Neuron (in vitro differentiated cells): ENCODE data around the gene PDZD4.
A peak's percentile ranks its signal among the peaks of the same experiment; 100 is the strongest.

Experiments used
- H2AFZ ChIP-seq: one replicate; pipeline ENCODE4 v1.6.1; 2013; ENCODE audit warnings: low read depth, mild to moderate bottlenecking, inconsistent platforms, low read length, moderate library complexity
- H3K27me3 ChIP-seq: one replicate; pipeline ENCODE4 v1.6.1; 2013; ENCODE audit warnings: low read length; ENCODE audit not compliant: insufficient read depth
- H3K36me3 ChIP-seq: one replicate; pipeline ENCODE4 v1.6.1; 2013; ENCODE audit warnings: low read length; ENCODE audit not compliant: insufficient read depth
- H3K4me1 ChIP-seq: one replicate; pipeline ENCODE4 v1.6.1; 2013; ENCODE audit warnings: low read length; ENCODE audit not compliant: insufficient read depth
- H3K4me3 ChIP-seq: 2 replicates; pipeline ENCODE4 v1.5.1; 2013; ENCODE audit warnings: mild to moderate bottlenecking, low read length, moderate library complexity
- H3K9me3 ChIP-seq: one replicate; pipeline ENCODE4 v1.6.1; 2013; ENCODE audit warnings: low read length

PDZD4 gene

DNA sequence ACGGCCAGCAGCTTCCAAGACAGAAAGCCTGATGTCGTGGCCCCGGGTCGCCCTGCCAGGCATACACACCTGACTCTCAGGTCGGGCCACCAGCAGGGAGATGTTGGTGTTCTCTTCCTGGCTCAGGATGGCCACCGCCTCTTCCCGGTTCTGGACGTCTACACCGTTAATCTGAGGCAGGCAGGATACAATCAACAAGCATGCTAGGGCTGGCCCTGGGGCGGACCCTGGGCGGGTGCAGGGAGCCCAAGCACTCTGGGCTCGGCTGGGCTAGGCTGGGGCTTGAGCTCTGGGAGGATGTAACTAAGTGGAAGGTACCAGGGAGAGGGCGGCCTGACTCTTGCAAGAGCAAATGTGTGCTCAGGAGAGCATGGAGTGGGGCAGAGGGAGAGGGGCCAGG, 24.9 kb downstream of the PDZD4 start:
- H3K36me3 ChIP-seq = peaks cover 7% of the 10 kb centered on the region
- no peaks in the 10 kb centered on the region for H3K27me3 ChIP-seq
- H3K4me3 ChIP-seq = no peak overlapping the region
- H3K4me1 ChIP-seq = peaks cover 7% of the 10 kb centered on the region
- H3K9me3 ChIP-seq = peaks cover 4% of the 10 kb centered on the region
- H2AFZ ChIP-seq = no peak overlapping the region

DNA sequence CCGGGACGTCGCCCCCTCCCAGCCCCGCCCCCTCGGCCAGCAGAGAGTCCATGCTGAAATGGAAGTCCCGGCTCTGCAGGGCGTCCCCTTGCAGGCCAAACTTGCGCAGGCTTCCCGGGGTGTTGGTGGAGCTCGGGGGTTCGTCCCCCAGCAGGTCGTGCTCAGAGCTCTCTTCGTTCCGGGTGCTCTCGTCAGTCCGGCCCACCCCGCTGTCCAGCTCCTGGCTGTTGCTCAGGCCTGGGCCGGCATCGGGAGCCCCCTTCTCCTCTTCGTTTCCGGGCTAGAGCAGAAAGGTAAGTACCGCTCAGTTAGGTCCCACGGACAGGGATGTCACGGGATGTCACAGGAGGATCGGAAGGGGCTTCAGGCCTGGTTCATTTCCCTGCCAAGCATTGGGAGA, 25.7 kb downstream of the PDZD4 start:
- H3K36me3 ChIP-seq = peaks cover 7% of the 10 kb centered on the region

DNA sequence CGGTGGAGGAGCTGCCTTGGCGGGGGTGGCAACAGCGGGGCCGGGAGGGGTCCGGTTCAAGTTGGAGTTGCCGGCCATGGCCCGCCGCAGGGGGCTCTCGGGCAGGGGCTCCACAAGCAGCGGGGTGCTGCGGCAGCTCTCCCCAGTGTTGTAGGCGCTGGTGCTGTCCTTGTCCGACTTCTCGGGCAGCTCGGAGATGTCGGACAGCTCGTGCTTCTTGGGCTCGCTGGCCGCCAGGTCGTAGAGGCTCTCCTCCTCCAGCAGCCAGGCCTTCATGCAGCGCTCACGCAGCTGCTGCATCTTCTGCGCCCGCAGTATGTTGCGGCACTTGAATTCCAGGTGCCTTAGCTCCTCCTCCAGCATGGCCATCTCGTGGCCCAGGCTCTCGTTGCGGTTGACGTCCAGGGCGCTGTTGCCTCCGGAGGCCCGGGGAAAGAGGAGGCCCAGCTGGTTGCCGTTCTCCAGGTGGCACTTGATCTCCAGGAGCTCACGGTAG, 26.2 kb downstream of the PDZD4 start:
- Histone ChIP-seq H2AFZ (no peak overlapping the region), H3K4me3 (no peak overlapping the region), H3K9me3 (peaks cover 2% of the 10 kb centered on the region), H3K36me3 (peaks cover 7% of the 10 kb centered on the region), H3K27me3 (no peaks in the 10 kb centered on the region), H3K4me1 (peaks cover 7% of the 10 kb centered on the region)

More for the DNA sequence above, 25.7 kb downstream of the PDZD4 start:
- no peak overlapping the region for H3K4me3 ChIP-seq
- peaks cover 7% of the 10 kb centered on the region for H3K4me1 ChIP-seq
- H3K9me3 ChIP-seq = peaks cover 3% of the 10 kb centered on the region
- H3K27me3 ChIP-seq = no peaks in the 10 kb centered on the region
- H2AFZ ChIP-seq = no peak overlapping the region

DNA sequence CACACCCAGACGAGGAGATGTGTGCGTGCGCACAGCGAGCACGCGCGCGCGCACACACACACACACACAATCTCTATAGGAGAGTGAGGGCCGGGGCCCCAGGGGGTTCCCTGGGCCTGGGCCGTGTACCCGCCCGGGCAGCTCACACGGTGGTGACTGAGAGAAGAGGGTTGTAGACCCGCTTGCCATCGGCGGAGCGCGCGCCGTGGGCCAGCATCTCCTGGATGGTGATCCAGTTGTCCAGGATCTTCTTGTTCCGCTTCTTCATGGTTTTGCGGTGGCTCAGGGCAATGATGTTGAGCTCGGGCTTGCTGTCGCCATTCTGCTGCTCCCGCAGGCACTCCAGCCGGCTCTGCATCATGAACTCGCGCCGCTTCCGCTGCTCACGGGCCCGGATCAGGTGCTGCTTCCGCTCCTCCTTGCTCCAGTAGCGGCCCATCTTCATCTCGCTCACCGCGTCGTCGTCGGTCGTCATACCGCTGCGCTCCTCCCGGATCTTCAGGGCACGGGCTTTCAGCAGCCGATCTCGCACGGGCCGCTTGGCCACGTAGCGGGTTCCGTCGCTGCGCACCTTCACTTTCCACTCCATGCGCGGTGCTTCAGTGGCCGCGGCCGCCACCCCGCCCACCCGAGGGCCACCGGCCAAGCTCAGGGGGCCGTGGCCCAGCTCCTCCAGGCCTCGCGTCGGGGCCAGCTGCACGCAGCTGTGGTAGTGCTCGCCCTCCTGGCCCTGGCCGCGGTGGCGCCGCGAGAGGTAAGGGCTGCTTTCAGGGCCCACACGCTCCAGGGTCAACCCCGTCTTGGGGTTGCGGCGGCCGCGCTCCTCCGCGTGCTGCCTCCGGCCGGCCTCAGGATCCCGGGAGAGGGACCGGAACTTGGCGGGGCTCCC, 26.9 kb downstream of the PDZD4 start:
- H3K27me3 ChIP-seq = no peaks in the 10 kb centered on the region
- peaks cover 2% of the 10 kb centered on the region for H3K9me3 ChIP-seq
- peaks cover 4% of the 10 kb centered on the region for H3K36me3 ChIP-seq
- H2AFZ ChIP-seq = no peak overlapping the region
- no peak overlapping the region for H3K4me3 ChIP-seq
- peaks cover 7% of the 10 kb centered on the region for H3K4me1 ChIP-seq

DNA sequence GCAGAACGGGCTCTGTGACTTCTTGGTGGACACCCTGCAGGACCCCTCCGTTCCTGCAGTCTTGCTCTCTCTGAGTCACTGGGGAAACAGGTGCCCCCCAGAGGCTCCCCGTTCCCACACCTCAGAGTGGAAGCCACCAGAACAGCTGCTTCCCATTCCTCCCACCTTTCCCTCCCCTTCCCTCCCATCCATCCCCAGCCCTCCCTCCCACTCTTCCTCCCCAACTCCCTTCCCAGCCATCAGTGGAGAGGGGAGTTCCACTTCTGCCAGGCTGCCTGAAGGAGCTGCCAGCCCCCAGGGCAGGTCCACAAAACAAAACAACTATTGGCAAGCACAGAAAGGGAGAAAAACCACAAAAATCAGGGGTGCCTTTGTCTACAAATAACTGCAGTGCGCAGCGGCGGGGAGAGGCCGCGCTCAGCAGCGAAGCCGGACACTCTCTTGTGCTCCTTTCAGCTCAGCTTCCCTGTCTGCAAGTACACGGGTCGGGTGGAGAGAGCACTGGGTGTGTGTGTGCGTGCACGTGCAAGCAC, 27.8 kb downstream of the PDZD4 start:
- Histone ChIP-seq H3K4me3 (no peak overlapping the region), H3K9me3 (peaks cover 2% of the 10 kb centered on the region), H3K36me3 (peaks cover 9% of the 10 kb centered on the region), H3K4me1 (peaks cover 7% of the 10 kb centered on the region), H2AFZ (no peak overlapping the region), H3K27me3 (no peaks in the 10 kb centered on the region)

DNA sequence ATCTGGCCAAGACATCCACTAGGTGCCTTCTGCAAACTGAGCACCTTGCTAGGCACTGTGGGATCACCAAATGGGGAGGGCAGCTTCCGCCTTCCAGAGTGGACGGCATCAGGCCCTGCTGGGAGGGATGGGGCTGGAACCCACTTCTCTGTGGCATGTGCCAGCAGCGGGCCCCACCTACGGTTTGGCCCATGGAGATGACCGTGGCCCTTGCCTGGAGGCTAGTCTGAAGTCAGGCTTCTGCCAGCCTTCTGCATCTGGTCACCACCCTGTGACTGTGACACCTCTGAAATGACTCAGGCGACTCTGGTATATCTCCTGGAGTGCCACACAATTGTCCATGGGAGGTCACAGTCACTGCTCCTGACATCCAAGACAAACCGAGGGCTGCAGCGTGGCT, 28.7 kb downstream of the PDZD4 start:
- peaks cover 2% of the 10 kb centered on the region for H3K9me3 ChIP-seq
- H2AFZ ChIP-seq = no peak overlapping the region
- no peaks in the 10 kb centered on the region for H3K27me3 ChIP-seq
- H3K4me1 ChIP-seq = peaks cover 7% of the 10 kb centered on the region
- no peak overlapping the region for H3K4me3 ChIP-seq
- peaks cover 10% of the 10 kb centered on the region for H3K36me3 ChIP-seq

DNA sequence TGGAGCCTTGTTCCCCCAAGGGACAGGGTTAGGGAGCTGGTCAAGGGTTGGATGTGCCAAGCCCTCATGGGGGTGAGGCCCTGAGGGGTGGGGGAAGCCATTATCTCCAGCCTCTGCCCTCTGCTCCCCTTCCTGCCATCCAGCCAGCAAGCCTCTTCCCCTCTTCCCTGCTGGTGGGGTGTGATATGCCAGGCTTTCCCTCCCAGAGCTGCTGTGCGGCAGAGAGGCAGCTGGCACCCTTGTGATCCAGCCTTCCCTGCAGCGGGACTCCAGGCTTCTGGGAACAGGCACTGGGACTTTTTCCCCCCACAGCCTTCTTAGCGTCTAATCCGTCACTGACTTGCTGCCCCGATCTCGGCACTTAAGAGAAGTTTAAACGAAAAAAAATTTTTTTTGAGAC, 29.6 kb downstream of the PDZD4 start:
- peaks cover 2% of the 10 kb centered on the region for H3K9me3 ChIP-seq
- H3K4me1 ChIP-seq = peaks cover 11% of the 10 kb centered on the region
- H2AFZ ChIP-seq = no peak overlapping the region
- H3K4me3 ChIP-seq = no peak overlapping the region
- H3K27me3 ChIP-seq = no peaks in the 10 kb centered on the region
- H3K36me3 ChIP-seq = peaks cover 13% of the 10 kb centered on the region

DNA sequence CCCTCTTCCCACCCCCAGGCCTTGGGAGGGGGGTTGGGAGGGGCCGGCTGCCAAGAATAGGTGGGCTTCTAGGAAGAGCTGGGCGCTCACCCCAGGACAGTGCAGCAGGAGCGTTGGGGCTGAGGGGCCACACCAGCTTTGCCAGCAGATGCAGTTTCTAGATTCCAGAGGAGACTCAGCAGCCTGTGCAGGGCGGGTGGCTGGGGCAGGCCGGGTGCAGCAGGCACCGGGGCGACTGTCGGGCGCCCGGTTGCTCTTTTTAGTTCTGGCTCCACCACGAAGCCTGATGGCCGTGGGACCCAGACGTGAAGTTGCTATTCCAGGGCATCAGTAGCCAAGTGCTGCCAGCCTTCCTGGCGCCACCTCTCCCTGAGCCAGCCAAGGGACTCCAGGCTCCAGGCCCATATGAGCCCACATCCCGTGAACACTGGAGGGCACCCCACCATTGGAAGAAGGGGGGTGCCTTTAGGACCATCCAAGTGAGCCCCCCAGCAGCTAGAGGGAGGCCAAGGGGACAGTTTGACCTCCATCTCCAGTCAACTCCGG, 30.1 kb downstream of the PDZD4 start:
- Histone ChIP-seq H3K4me1 (peaks cover 16% of the 10 kb centered on the region), H2AFZ (no peak overlapping the region), H3K4me3 (no peak overlapping the region), H3K9me3 (peaks cover 2% of the 10 kb centered on the region), H3K36me3 (peaks cover 13% of the 10 kb centered on the region), H3K27me3 (no peaks in the 10 kb centered on the region)

DNA sequence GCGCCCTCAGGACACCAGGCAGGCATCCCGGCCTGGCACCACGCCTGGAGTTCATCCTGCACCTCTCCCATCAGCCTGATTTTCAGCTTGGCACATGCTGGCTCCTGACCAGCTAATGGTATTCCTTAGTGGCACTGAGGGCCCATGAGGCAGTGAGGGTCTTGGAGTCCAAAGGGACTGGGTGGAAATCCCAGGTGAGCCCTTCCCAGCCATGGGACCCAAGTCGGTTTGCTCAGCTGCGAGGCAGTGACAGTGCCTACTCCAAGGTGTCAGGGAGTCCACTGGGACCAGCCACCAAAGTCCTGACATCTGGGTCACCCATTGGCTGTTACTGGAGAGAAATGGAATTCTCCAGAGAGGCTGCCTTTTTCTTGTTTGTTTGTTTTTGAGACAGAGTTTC, 31.0 kb downstream of the PDZD4 start:
- Histone ChIP-seq H3K4me3 (no peak overlapping the region), H3K36me3 (peaks cover 11% of the 10 kb centered on the region), H3K9me3 (peaks cover 2% of the 10 kb centered on the region), H3K4me1 (peaks cover 17% of the 10 kb centered on the region), H2AFZ (no peak overlapping the region), H3K27me3 (no peaks in the 10 kb centered on the region)

DNA sequence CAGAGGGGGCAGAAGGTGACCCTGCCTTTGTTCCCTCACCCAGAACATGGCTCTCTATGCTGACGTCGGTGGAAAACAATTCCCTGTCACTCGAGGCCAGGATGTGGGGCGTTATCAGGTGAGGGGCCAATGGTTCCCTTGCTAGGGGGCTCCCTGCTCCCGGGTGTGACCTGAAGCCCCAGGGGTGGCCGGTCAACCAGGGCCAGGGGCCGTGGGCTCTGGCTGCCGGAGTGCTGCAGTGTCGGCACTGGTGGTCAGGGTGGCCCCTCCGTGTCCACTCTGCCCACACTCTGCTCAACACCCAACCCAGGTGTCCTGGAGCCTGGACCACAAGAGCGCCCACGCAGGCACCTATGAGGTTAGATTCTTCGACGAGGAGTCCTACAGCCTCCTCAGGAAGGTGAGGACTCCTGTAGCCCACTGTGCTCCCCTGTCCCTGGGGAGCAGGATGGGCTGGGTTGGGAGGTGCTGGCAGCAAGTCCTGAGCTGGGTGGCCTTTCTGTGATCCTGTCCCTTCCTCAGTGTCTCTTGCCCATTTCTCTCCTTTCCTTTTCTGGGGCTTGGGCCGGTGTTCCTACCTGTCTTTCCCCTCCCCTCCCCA, 32.8 kb downstream of the PDZD4 start:
- Histone ChIP-seq H2AFZ (no peak overlapping the region), H3K27me3 (peaks cover 1% of the 10 kb centered on the region), H3K9me3 (no peaks in the 10 kb centered on the region), H3K4me3 (no peak overlapping the region), H3K36me3 (peaks cover 11% of the 10 kb centered on the region), H3K4me1 (peaks cover 24% of the 10 kb centered on the region)

DNA sequence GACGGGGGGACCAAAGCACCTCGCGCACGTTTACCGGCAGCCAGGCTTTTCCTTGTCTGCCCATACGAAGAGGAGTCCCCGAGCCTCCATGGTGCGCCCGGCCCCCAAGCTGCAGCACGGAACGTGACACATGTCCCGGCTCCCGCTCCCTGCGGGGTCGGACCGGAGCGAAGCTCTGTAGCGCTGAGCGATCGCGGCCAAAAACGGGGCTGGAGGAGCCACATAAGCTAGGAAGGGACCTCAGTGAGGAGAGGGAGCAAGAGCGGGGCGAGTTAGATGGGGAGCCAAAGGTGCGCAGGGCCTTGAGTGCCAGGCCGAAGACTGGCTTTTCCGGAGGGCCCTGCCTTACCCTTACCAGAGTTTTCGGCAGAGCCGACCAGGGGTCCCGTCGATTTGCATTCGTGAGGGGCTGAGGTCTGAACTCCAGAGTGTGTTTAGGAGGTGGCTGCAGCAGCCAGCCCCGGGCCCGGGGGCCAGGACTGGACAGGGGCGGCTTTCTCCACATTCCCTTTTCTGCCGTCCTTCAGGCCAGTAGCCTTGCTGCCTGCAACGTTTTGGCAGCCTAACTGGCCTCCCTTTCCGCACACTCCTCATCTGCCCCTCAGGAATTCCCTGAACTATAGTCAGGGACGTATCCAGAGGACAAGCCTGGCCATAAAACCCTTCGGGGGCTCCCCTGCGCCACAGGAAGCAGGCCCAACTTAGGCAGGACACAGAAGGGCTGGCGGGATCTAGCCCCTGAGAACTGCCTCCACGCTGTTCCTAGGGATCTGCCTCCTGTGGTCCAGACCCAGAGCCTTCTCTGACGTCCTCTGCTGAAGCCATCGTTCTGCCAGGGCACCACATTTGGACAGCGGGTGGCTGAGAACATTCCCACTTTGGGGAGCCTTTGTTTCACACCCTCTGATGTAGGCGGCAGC, 35.2 kb downstream of the PDZD4 start:
- peaks cover 17% of the 10 kb centered on the region for H3K4me1 ChIP-seq
- peak overlapping the region; percentile 75 for H3K4me3 ChIP-seq
- no peaks in the 10 kb centered on the region for H3K9me3 ChIP-seq
- no peak overlapping the region for H2AFZ ChIP-seq
- peaks cover 3% of the 10 kb centered on the region for H3K27me3 ChIP-seq
- H3K36me3 ChIP-seq = peaks cover 11% of the 10 kb centered on the region

DNA sequence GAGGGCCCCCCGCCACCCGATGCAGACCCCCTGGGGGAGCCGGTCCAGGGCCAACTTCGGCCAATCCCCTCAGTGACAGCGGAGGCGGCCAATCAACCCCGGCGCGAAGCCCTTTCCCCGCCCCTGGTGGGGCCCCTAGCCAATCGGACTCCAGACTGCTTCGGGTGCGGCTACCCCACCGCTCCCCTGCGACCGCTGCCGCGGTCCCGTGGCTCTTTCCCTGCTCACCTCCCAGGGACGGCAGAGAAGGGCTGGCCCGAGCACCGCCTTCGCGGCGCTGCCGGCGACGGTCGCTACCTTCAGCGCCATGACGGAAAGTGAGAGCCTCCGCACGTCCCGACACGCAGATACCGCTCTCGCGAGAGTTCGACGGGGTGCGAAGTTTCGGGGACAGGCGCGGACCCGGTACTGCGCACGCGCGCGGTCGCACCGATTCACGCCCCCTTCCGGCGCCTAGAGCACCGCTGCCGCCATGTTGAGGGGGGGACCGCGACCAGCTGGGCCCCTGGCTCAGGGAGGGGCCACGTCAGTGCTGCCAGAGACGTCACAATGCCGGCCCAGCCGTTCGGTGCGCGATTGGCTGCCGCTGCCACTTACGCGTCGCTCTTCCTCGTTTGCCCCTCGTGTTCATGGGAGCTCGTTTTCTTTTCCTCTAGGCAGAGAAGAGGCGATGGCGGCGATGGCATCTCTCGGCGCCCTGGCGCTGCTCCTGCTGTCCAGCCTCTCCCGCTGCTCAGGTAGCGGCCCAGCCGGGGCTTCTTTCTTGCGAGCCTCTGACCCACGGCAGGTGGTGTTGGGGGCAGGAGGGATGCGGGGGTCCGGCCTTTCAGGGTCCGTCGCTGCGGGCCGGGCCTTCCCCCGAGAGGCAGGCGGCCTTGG, 36.1 kb downstream of the PDZD4 start, which contains the start of the genes IDH3G and SSR4:
Gene IDH3G (minus strand): TSS at position 358 of the 879 bp plus-strand sequence. CDS start 49 bp downstream, at position 309.
Gene SSR4 (plus strand): TSS at position 651 of the 879 bp plus-strand sequence. CDS start 20 bp downstream, at position 671.
- H3K4me3 ChIP-seq = peak within 1 kb of the TSS; percentile 75
- peaks cover 3% of the 10 kb centered on the region for H3K27me3 ChIP-seq
- no peaks in the 10 kb centered on the region for H3K9me3 ChIP-seq
- no peak within 1 kb of the TSS for H2AFZ ChIP-seq
- peaks cover 17% of the 10 kb centered on the region for H3K4me1 ChIP-seq
- peaks cover 11% of the 10 kb centered on the region for H3K36me3 ChIP-seq
